Thoracic aorta (tissue), 2 donors: ENCODE results near the gene TMEM130. TPM values are rescaled to one million over a fixed set of nuclear protein-coding genes. Genes with fewer than 3 reads are reported as not detected.

Source experiments
- ATAC-seq: fragments of 150-250 bp; one replicate; pipeline ENCODE4 v1.8.0; 2017; ENCODE audit warnings: low read depth; ENCODE audit not compliant: insufficient number of reproducible peaks, low FRiP score
- DNase-seq: peaks from one replicate; pipeline ENCODE4 v3.0.0-alpha.2; 2020; ENCODE audit warnings: low spot score
- H3K27ac ChIP-seq, 2 donors: fragments of 200-600 bp; sonication (generic); 1 replicate in 1 of 2; 2 replicates in 1 of 2; pipeline ENCODE4 v1.5.1; 2016; ENCODE audit warnings: mild to moderate bottlenecking in 2 of 2, moderate library complexity in 2 of 2
- H3K27me3 ChIP-seq: fragments of 200-600 bp; sonication (generic); replicated peaks from 2 replicates; pipeline ENCODE4 v1.6.0; 2016; ENCODE audit warnings: mild to moderate bottlenecking; ENCODE audit not compliant: insufficient read depth
- H3K36me3 ChIP-seq: fragments of 200-600 bp; sonication (generic); one replicate; pipeline ENCODE4 v1.5.1; 2016
- H3K4me1 ChIP-seq, 2 donors: fragments of 200-600 bp; sonication (generic); 1 replicate in 1 of 2; 2 replicates in 1 of 2; pipeline versions ENCODE4 v1.5.1 to v1.6.0; 2016; ENCODE audit warnings: low read depth in 2 of 2, mild to moderate bottlenecking in 1 of 2; ENCODE audit not compliant: control insufficient read depth in 1 of 2
- H3K4me3 ChIP-seq: fragments of 200-600 bp; sonication (generic); 2 replicates; pipeline ENCODE4 v1.5.1; 2016; ENCODE audit warnings: mild to moderate bottlenecking
- H3K9me3 ChIP-seq: fragments of 200-600 bp; sonication (generic); 2 replicates; pipeline ENCODE4 v1.5.1; 2016
- total RNA-seq, 2 donors: library from RNA; depleted of rRNA; stranded (reverse); fragments of >200 nt; gene quantifications; one replicate each; pipeline versions ENCODE4 v1.1.0 to v1.2.3, GENCODE V29; 2016
- TF ChIP-seq, protein P1 (sequence below): fragments of 200-600 bp; sonication (generic); IDR thresholded peaks from one replicate; pipeline ENCODE4 v1.5.1; 2019; ENCODE audit warnings: antibody characterized with exemption

Gene TMEM130
- total RNA-seq, 2 donors from 2014 or later: 26.2 to 57.0 TPM

DNA sequence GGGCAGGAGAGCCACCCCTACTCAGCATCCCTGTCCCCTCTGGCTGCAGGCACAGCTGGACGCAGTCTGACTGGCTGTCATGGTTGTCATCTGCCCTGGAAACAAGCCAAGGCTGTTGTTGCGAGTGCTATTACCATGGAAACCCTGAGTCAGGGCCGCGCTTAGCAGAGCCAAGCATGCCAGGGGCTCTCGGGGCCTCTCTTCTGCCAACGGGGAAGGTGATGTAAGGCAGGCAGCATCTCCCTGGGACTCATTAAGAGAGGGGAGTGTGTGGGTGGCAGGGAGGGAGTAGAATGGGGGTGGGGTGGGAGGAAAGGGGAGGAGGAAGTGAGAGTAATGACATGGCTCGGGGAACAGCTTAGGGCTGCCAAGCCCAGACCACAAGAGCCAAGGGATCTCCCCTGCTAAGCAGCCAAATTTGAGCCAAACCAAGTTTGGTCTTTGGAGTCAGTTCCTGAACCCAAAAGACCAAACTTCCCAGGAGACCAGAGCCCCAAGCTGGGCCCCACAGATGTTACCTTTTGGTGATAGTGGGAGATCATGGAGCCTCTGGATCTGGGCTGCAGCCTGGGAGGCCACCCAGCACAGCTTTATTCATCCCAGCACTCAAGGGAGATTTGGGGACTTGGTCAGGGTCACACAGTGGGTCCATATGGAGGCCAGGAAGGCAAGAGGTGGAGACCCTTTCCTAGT lies 67.6 kb downstream of the TMEM130 start:
- Histone ChIP-seq H3K4me1 (peaks cover 9 to 20% of the 10 kb centered on the region in 2 donors), H3K9me3 (peaks cover 6% of the 10 kb centered on the region), H3K4me3 (no peak overlapping the region), H3K36me3 (no peaks in the 10 kb centered on the region), H3K27ac (peak overlapping the region; percentile 38 to 63), H3K27me3 (no peaks in the 10 kb centered on the region)
- TF ChIP-seq, protein P1, sequence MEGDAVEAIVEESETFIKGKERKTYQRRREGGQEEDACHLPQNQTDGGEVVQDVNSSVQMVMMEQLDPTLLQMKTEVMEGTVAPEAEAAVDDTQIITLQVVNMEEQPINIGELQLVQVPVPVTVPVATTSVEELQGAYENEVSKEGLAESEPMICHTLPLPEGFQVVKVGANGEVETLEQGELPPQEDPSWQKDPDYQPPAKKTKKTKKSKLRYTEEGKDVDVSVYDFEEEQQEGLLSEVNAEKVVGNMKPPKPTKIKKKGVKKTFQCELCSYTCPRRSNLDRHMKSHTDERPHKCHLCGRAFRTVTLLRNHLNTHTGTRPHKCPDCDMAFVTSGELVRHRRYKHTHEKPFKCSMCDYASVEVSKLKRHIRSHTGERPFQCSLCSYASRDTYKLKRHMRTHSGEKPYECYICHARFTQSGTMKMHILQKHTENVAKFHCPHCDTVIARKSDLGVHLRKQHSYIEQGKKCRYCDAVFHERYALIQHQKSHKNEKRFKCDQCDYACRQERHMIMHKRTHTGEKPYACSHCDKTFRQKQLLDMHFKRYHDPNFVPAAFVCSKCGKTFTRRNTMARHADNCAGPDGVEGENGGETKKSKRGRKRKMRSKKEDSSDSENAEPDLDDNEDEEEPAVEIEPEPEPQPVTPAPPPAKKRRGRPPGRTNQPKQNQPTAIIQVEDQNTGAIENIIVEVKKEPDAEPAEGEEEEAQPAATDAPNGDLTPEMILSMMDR: no peak
- ATAC-seq: peak; percentile 97
- peak; percentile 85 for DNase-seq

DNA sequence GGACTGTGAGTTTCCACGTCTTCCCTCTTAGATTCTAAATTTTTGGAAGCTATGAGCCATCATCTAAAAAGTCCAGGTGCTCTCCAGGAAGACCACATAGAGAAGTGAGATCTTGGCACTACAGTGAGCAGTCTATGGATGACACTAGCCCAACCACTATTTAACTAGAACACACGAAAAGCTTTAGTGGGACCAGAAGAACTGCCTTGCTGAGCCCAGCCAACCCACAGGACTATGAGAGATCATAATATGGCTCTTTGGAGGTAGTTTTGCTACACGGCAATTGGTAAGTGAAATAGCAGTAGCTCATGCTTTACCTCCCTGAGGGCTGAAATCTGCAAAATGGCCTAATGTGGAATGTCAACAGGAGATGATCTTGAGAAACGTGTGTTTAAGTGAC lies 68.8 kb downstream of the TMEM130 start:
- no peak overlapping the region for H3K4me3 ChIP-seq
- peaks cover 13 to 32% of the 10 kb centered on the region in 2 donors for H3K4me1 ChIP-seq
- H3K27ac ChIP-seq: no peak overlapping the region
- TF ChIP-seq, protein P1: no peak
- DNase-seq (no peak), ATAC-seq (no peak)
- no peaks in the 10 kb centered on the region for H3K27me3 ChIP-seq
- peaks cover 6% of the 10 kb centered on the region for H3K9me3 ChIP-seq
- H3K36me3 ChIP-seq: no peaks in the 10 kb centered on the region

GRCh38 chr7:98797150-98797549 lies 72.7 kb downstream of the TMEM130 start:
- TF ChIP-seq, protein P1: no peak
- no peak overlapping the region for H3K4me3 ChIP-seq
- peaks cover 7 to 31% of the 10 kb centered on the region in 2 donors for H3K4me1 ChIP-seq
- no peak for ATAC-seq
- DNase-seq: no peak
- no peaks in the 10 kb centered on the region for H3K27me3 ChIP-seq
- H3K9me3 ChIP-seq: peaks cover 6% of the 10 kb centered on the region
- H3K27ac ChIP-seq: peak overlapping the region; percentile 56 to 88
- no peaks in the 10 kb centered on the region for H3K36me3 ChIP-seq

Other genes starting within 250 kb of the TMEM130 start
- gene TRRAP, start 8.5 kb upstream of the TMEM130 start, total RNA-seq: 10 to 100 TPM; 44.8 to 49.5 TPM